Activated T-cell treated with anti-CD3 and anti-CD28 coated beads, Interleukin-2, amount 50 U/mL, for 72 hours (primary cell): Measurements from ENCODE around the gene PARP12. TPM values are rescaled to one million over a fixed set of nuclear protein-coding genes. Genes with fewer than 3 reads are reported as not detected.

ENCODE experiments used
- ATAC-seq, 2 donors: fragments of 150-1000 bp; cut with Tn5 transposase; replicated peaks in 1 of 2; 2 replicates each; pipeline ENCODE4 v1.10.0; 2021; ENCODE audit warnings: moderate library complexity in 2 of 2, mild to moderate bottlenecking in 1 of 2
- DNase-seq, 2 donors: peaks; one replicate each; pipeline ENCODE4 v3.0.0; 2021 to 2022; ENCODE audit warnings: mixed read lengths in 1 of 2
- H3K27ac Mint-ChIP-seq: one replicate; pipeline ENCODE4 v1.8.0; 2022; ENCODE audit warnings: mild to moderate bottlenecking, moderate library complexity, mixed read lengths
- H3K27me3 Mint-ChIP-seq: one replicate; pipeline ENCODE4 v1.8.0; 2022; ENCODE audit warnings: low read depth, mixed read lengths
- H3K36me3 Mint-ChIP-seq, 2 donors: one replicate each; pipeline ENCODE4 v1.8.0; 2022; ENCODE audit warnings: mixed read lengths in 2 of 2, mild to moderate bottlenecking in 1 of 2; ENCODE audit not compliant: insufficient read depth in 2 of 2
- H3K4me1 Mint-ChIP-seq: one replicate; pipeline ENCODE4 v1.8.0; 2022; ENCODE audit warnings: low read depth, mixed read lengths
- H3K4me3 Mint-ChIP-seq, 2 donors: one replicate each; pipeline ENCODE4 v1.8.0; 2022; ENCODE audit warnings: mild to moderate bottlenecking in 2 of 2, mixed read lengths in 2 of 2, moderate library complexity in 2 of 2
- H3K9me3 Mint-ChIP-seq, 2 donors: one replicate each; pipeline ENCODE4 v1.8.0; 2022; ENCODE audit warnings: mixed read lengths in 2 of 2
- total RNA-seq, 2 donors: library from RNA; stranded (reverse); gene quantifications; one replicate each; pipeline ENCODE4 v1.2.3, GENCODE V29; 2022

PARP12 gene
- total RNA-seq, 2 donors from 2014 or later, result 49.9 to 71.5 TPM

GRCh38 chr7:140056431-140057142 is 6.2 kb downstream of the PARP12 start:
- ATAC-seq, result no peak
- H3K9me3 Mint-ChIP-seq, result peaks cover 0 to 2% of the 10 kb centered on the region in 2 donors
- H3K4me1 Mint-ChIP-seq, result peaks cover 70% of the 10 kb centered on the region
- no peaks in the 10 kb centered on the region for H3K27me3 Mint-ChIP-seq
- H3K36me3 Mint-ChIP-seq, result peaks cover 0 to 15% of the 10 kb centered on the region in 2 donors
- H3K4me3 Mint-ChIP-seq, result no peak overlapping the region
- DNase-seq, result no peak
- no peak overlapping the region for H3K27ac Mint-ChIP-seq

GRCh38 chr7:140055833-140056232 is 6.9 kb downstream of the PARP12 start:
- Mint-ChIP-seq H3K9me3 (no peaks in the 10 kb centered on the region), H3K4me1 (peaks cover 62% of the 10 kb centered on the region), H3K27me3 (no peaks in the 10 kb centered on the region), H3K36me3 (peaks cover 0 to 9% of the 10 kb centered on the region in 2 donors), H3K4me3 (no peak overlapping the region), H3K27ac (no peak overlapping the region)
- DNase-seq (no peak), ATAC-seq (no peak)

- ATAC-seq, result no peak
- Mint-ChIP-seq H3K9me3 (no peaks in the 10 kb centered on the region), H3K4me1 (peaks cover 54% of the 10 kb centered on the region), H3K36me3 (peaks cover 0 to 8% of the 10 kb centered on the region in 2 donors), H3K27me3 (no peaks in the 10 kb centered on the region), H3K4me3 (no peak overlapping the region), H3K27ac (no peak overlapping the region)
- no peak for DNase-seq
These were observed 8.0 kb downstream of the PARP12 start for GRCh38 chr7:140054751-140055150.

GRCh38 chr7:140053812-140054539 is 8.8 kb downstream of the PARP12 start:
- peak overlapping the region in 1 of 2 donors; percentile 29 for H3K4me3 Mint-ChIP-seq
- H3K4me1 Mint-ChIP-seq, result peaks cover 50% of the 10 kb centered on the region
- ATAC-seq, result no peak
- H3K27ac Mint-ChIP-seq, result peak overlapping the region; percentile 65
- no peak for DNase-seq
- H3K27me3 Mint-ChIP-seq, result no peaks in the 10 kb centered on the region
- no peaks in the 10 kb centered on the region for H3K9me3 Mint-ChIP-seq
- peaks cover 0 to 8% of the 10 kb centered on the region in 2 donors for H3K36me3 Mint-ChIP-seq

GRCh38 chr7:140051820-140052219 is 10.9 kb downstream of the PARP12 start:
- DNase-seq (no peak), ATAC-seq (no peak)
- H3K27ac Mint-ChIP-seq, result no peak overlapping the region
- no peaks in the 10 kb centered on the region for H3K9me3 Mint-ChIP-seq
- H3K27me3 Mint-ChIP-seq, result no peaks in the 10 kb centered on the region
- H3K36me3 Mint-ChIP-seq, result peaks cover 0 to 6% of the 10 kb centered on the region in 2 donors
- peaks cover 37% of the 10 kb centered on the region for H3K4me1 Mint-ChIP-seq
- no peak overlapping the region for H3K4me3 Mint-ChIP-seq

- DNase-seq, result no peak
- Mint-ChIP-seq H3K4me3 (no peak overlapping the region), H3K9me3 (no peaks in the 10 kb centered on the region), H3K27ac (peak overlapping the region; percentile 61), H3K27me3 (no peaks in the 10 kb centered on the region), H3K36me3 (peaks cover 0 to 3% of the 10 kb centered on the region in 2 donors), H3K4me1 (peaks cover 27% of the 10 kb centered on the region)
- ATAC-seq, result no peak
These were observed 12.7 kb downstream of the PARP12 start for GRCh38 chr7:140050100-140050499.

- DNase-seq (no peak), ATAC-seq (no peak)
- peak overlapping the region; percentile 61 for H3K27ac Mint-ChIP-seq
These were observed 13.3 kb downstream of the PARP12 start for GRCh38 chr7:140049339-140050024.

GRCh38 chr7:140048989-140049338 is 13.8 kb downstream of the PARP12 start:
- H3K4me3 Mint-ChIP-seq, result no peak overlapping the region
- peaks cover 0 to 3% of the 10 kb centered on the region in 2 donors for H3K36me3 Mint-ChIP-seq
- no peaks in the 10 kb centered on the region for H3K9me3 Mint-ChIP-seq
- H3K27ac Mint-ChIP-seq, result no peak overlapping the region
- ATAC-seq (no peak), DNase-seq (no peak)
- H3K27me3 Mint-ChIP-seq, result no peaks in the 10 kb centered on the region
- peaks cover 16% of the 10 kb centered on the region for H3K4me1 Mint-ChIP-seq

More at GRCh38 chr7:140049339-140050024, 13.3 kb downstream of the PARP12 start:
- no peaks in the 10 kb centered on the region for H3K9me3 Mint-ChIP-seq
- H3K4me1 Mint-ChIP-seq, result peaks cover 22% of the 10 kb centered on the region
- no peaks in the 10 kb centered on the region for H3K27me3 Mint-ChIP-seq
- peaks cover 0 to 3% of the 10 kb centered on the region in 2 donors for H3K36me3 Mint-ChIP-seq
- no peak overlapping the region for H3K4me3 Mint-ChIP-seq

GRCh38 chr7:140048138-140048537 is 14.6 kb downstream of the PARP12 start:
- H3K9me3 Mint-ChIP-seq, result no peaks in the 10 kb centered on the region
- H3K4me1 Mint-ChIP-seq, result peaks cover 8% of the 10 kb centered on the region
- DNase-seq (no peak), ATAC-seq (no peak)
- H3K36me3 Mint-ChIP-seq, result peaks cover 0 to 6% of the 10 kb centered on the region in 2 donors
- no peak overlapping the region for H3K27ac Mint-ChIP-seq
- H3K4me3 Mint-ChIP-seq, result no peak overlapping the region
- no peaks in the 10 kb centered on the region for H3K27me3 Mint-ChIP-seq

- DNase-seq (no peak), ATAC-seq (no peak)
- Mint-ChIP-seq H3K9me3 (no peaks in the 10 kb centered on the region), H3K4me3 (no peak overlapping the region), H3K27ac (no peak overlapping the region), H3K4me1 (peaks cover 7% of the 10 kb centered on the region), H3K27me3 (no peaks in the 10 kb centered on the region), H3K36me3 (peaks cover 0 to 3% of the 10 kb centered on the region in 2 donors)
These were observed 15.6 kb downstream of the PARP12 start for GRCh38 chr7:140047197-140047596.

GRCh38 chr7:140045697-140046096 is 17.1 kb downstream of the PARP12 start:
- ATAC-seq, result no peak
- no peaks in the 10 kb centered on the region for H3K27me3 Mint-ChIP-seq

GRCh38 chr7:140044251-140044650 is 18.5 kb downstream of the PARP12 start:
- no peak for DNase-seq
- H3K4me3 Mint-ChIP-seq, result no peak overlapping the region
- H3K27me3 Mint-ChIP-seq, result no peaks in the 10 kb centered on the region
- peaks cover 2 to 3% of the 10 kb centered on the region in 2 donors for H3K36me3 Mint-ChIP-seq
- H3K9me3 Mint-ChIP-seq, result no peaks in the 10 kb centered on the region
- no peak for ATAC-seq
- no peaks in the 10 kb centered on the region for H3K4me1 Mint-ChIP-seq
- H3K27ac Mint-ChIP-seq, result peak overlapping the region; percentile 87

More at GRCh38 chr7:140045697-140046096, 17.1 kb downstream of the PARP12 start:
- no peaks in the 10 kb centered on the region for H3K9me3 Mint-ChIP-seq
- no peak overlapping the region for H3K4me3 Mint-ChIP-seq
- no peak for DNase-seq
- H3K4me1 Mint-ChIP-seq, result peaks cover 7% of the 10 kb centered on the region
- no peak overlapping the region for H3K27ac Mint-ChIP-seq
- H3K36me3 Mint-ChIP-seq, result peaks cover 2 to 3% of the 10 kb centered on the region in 2 donors

GRCh38 chr7:140042386-140042670 is 20.4 kb downstream of the PARP12 start:
- no peak for ATAC-seq
- Mint-ChIP-seq H3K4me1 (no peaks in the 10 kb centered on the region), H3K36me3 (peaks cover 2 to 3% of the 10 kb centered on the region in 2 donors), H3K9me3 (no peaks in the 10 kb centered on the region), H3K27ac (no peak overlapping the region), H3K4me3 (no peak overlapping the region), H3K27me3 (no peaks in the 10 kb centered on the region)
- DNase-seq, result no peak
